Measurements from ENCODE around the gene KRTAP5-8.

GRCh38 chr11:71542382-71542781 is 4.6 kb downstream of the KRTAP5-8 start:
- TF ChIP-seq EZH2 (IDR thresholded peaks at IDR 0.05; ENCODE audit: insufficient read depth, poor library complexity, severe bottlenecking) = no peak
- TF ChIP-seq EZH2phosphoT487 (IDR thresholded peaks at IDR 0.05; ENCODE audit: insufficient read depth, low read depth) = no peak
